RWPE2 (cell line): ENCODE data around the gene CTSC.
A peak's percentile ranks its signal among the peaks of the same experiment; 100 is the strongest.

Source experiments
- ATAC-seq: fragments of 200-7000 bp; cut with Tn5 transposase; 3 replicates; pipeline ENCODE4 v1.9.1; 2021; ENCODE audit warnings: low read depth
- DNase-seq: peaks from one replicate; pipeline ENCODE4 v3.0.0-alpha.2; 2020; ENCODE audit warnings: low spot score
- H3K27ac ChIP-seq: fragments of 450-650 bp; 2 replicates; pipeline ENCODE4 v1.5.1; 2017; ENCODE audit warnings: mild to moderate bottlenecking; ENCODE audit not compliant: poor library complexity, severe bottlenecking
- H3K27me3 ChIP-seq: fragments of 250-450 bp; sonication (Bioruptor Pico); 2 replicates; pipeline ENCODE4 v1.5.1; 2021; ENCODE audit warnings: mild to moderate bottlenecking, moderate library complexity; ENCODE audit not compliant: insufficient read depth, poor library complexity, severe bottlenecking
- H3K36me3 ChIP-seq: fragments of 250-450 bp; sonication (Bioruptor Pico); 2 replicates; pipeline ENCODE4 v1.5.1; 2020; ENCODE audit warnings: low read depth, mild to moderate bottlenecking, moderate library complexity
- H3K4me1 ChIP-seq: fragments of 250-450 bp; sonication (Bioruptor Pico); 2 replicates; pipeline ENCODE4 v1.5.1; 2021; ENCODE audit warnings: mild to moderate bottlenecking, moderate library complexity; ENCODE audit not compliant: insufficient read depth, poor library complexity, severe bottlenecking
- H3K4me3 ChIP-seq: fragments of 250-450 bp; sonication (Bioruptor Pico); 2 replicates; pipeline ENCODE4 v1.5.1; 2021; ENCODE audit warnings: mild to moderate bottlenecking, moderate library complexity; ENCODE audit not compliant: severe bottlenecking
- H3K9me3 ChIP-seq: fragments of 250-450 bp; sonication (Bioruptor Pico); 2 replicates; pipeline ENCODE4 v1.5.1; 2021; ENCODE audit warnings: mild to moderate bottlenecking, moderate library complexity; ENCODE audit not compliant: severe bottlenecking
- TF ChIP-seq, protein P1 (sequence below): fragments of 450-650 bp; IDR thresholded peaks from one replicate; pipeline ENCODE4 v1.5.1; 2017; ENCODE audit warnings: mild to moderate bottlenecking, moderate library complexity; ENCODE audit not compliant: poor library complexity, severe bottlenecking

CTSC gene

GRCh38 chr11:88295028-88295427, 42.5 kb downstream of the CTSC start:
- DNase-seq (no peak), ATAC-seq (no peak)
- H3K36me3 ChIP-seq, result peaks cover 73% of the 10 kb centered on the region
- H3K9me3 ChIP-seq, result no peaks in the 10 kb centered on the region
- H3K27ac ChIP-seq, result no peak overlapping the region
- H3K4me1 ChIP-seq, result peaks cover 4% of the 10 kb centered on the region
- H3K4me3 ChIP-seq, result no peak overlapping the region
- no peaks in the 10 kb centered on the region for H3K27me3 ChIP-seq
- TF ChIP-seq, protein P1, sequence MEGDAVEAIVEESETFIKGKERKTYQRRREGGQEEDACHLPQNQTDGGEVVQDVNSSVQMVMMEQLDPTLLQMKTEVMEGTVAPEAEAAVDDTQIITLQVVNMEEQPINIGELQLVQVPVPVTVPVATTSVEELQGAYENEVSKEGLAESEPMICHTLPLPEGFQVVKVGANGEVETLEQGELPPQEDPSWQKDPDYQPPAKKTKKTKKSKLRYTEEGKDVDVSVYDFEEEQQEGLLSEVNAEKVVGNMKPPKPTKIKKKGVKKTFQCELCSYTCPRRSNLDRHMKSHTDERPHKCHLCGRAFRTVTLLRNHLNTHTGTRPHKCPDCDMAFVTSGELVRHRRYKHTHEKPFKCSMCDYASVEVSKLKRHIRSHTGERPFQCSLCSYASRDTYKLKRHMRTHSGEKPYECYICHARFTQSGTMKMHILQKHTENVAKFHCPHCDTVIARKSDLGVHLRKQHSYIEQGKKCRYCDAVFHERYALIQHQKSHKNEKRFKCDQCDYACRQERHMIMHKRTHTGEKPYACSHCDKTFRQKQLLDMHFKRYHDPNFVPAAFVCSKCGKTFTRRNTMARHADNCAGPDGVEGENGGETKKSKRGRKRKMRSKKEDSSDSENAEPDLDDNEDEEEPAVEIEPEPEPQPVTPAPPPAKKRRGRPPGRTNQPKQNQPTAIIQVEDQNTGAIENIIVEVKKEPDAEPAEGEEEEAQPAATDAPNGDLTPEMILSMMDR, result no peak

- no peaks in the 10 kb centered on the region for H3K27me3 ChIP-seq
- TF ChIP-seq, protein P1, result no peak
- ATAC-seq, result no peak
- H3K4me1 ChIP-seq, result peaks cover 4% of the 10 kb centered on the region
- H3K36me3 ChIP-seq, result peaks cover 70% of the 10 kb centered on the region
- no peak overlapping the region for H3K4me3 ChIP-seq
- H3K27ac ChIP-seq, result no peak overlapping the region
- no peaks in the 10 kb centered on the region for H3K9me3 ChIP-seq
- DNase-seq, result no peak
These were observed 43.6 kb downstream of the CTSC start for GRCh38 chr11:88293931-88294330.

DNA sequence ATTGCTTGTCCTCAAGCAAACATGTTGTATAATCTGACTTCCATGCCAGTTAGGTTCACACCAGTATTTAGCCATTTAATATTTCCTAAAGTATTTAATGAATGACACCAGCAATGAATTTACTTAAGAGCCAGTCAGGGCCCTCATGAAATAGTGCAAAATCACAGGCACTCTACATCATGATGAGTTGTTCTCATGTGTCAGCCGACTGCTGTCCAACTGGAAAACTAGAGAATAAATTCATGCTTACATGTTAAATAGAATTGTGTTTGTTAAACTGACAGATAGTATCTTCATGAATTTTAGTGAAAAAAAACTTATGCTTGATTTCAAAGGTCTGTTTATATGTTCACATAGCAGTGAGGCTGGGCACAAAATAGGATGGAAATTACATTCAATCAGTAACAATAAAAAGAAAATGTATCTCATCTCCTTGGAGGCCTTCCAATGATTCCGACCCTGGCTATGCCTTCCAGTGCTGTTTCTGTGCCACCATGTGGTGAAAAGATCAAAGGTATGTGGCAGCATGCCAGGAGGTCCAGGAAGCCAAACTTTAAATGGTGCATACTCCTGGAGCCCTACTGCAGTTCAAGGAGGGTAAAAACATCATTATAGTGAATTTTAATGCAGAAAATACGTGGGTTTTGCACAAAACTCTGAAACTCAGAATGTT, 45.2 kb downstream of the CTSC start:
- TF ChIP-seq, protein P1, result peak; percentile 37
- H3K4me3 ChIP-seq, result no peak overlapping the region
- H3K27me3 ChIP-seq, result no peaks in the 10 kb centered on the region
- H3K9me3 ChIP-seq, result no peaks in the 10 kb centered on the region
- peaks cover 4% of the 10 kb centered on the region for H3K4me1 ChIP-seq
- H3K36me3 ChIP-seq, result peaks cover 64% of the 10 kb centered on the region
- peak overlapping the region; percentile 1 for H3K27ac ChIP-seq
- peak; percentile 48; the same call in 1 of the 3 replicates for ATAC-seq
- DNase-seq, result no peak

GRCh38 chr11:88288560-88288959, 49.0 kb downstream of the CTSC start:
- TF ChIP-seq, protein P1, result no peak
- Histone ChIP-seq H3K27me3 (no peaks in the 10 kb centered on the region), H3K4me3 (no peak overlapping the region), H3K9me3 (no peaks in the 10 kb centered on the region), H3K36me3 (peaks cover 33% of the 10 kb centered on the region), H3K4me1 (peaks cover 4% of the 10 kb centered on the region), H3K27ac (no peak overlapping the region)
- DNase-seq (no peak), ATAC-seq (no peak)

GRCh38 chr11:88284336-88285050, 53.0 kb downstream of the CTSC start:
- ATAC-seq, result no peak
- H3K9me3 ChIP-seq, result no peaks in the 10 kb centered on the region
- no peak overlapping the region for H3K4me3 ChIP-seq
- no peak for DNase-seq
- peaks cover 8% of the 10 kb centered on the region; the same call in 1 of the 2 replicates for H3K36me3 ChIP-seq
- TF ChIP-seq, protein P1, result no peak
- no peak overlapping the region for H3K27ac ChIP-seq
- H3K27me3 ChIP-seq, result no peaks in the 10 kb centered on the region
- no peaks in the 10 kb centered on the region for H3K4me1 ChIP-seq
